GM21825 (cell line): Measurements from ENCODE around the gene CA4.
A peak's percentile ranks its signal among the peaks of the same experiment; 100 is the strongest.

Source experiments
- ATAC-seq: cut with Tn5 transposase; IDR thresholded peaks from one replicate; pipeline ENCODE4 v1.9.1; 2021; ENCODE audit warnings: mild to moderate bottlenecking, moderate library complexity; ENCODE audit not compliant: unreplicated experiment

Gene CA4

GRCh38 chr17:60129164-60129563, 20.6 kb upstream of the CA4 start:
- no peak for ATAC-seq

GRCh38 chr17:60130466-60130865, 19.3 kb upstream of the CA4 start:
- ATAC-seq = no peak

GRCh38 chr17:60134396-60135150, 15.2 kb upstream of the CA4 start:
- ATAC-seq = no peak

- peak; percentile 83 for ATAC-seq
These were observed 14.4 kb upstream of the CA4 start for GRCh38 chr17:60135151-60135950.

GRCh38 chr17:60135951-60136666, 13.7 kb upstream of the CA4 start:
- no peak for ATAC-seq

- no peak for ATAC-seq
These were observed 12.0 kb upstream of the CA4 start for GRCh38 chr17:60137731-60138130.

- no peak for ATAC-seq
These were observed 10.9 kb upstream of the CA4 start for GRCh38 chr17:60138769-60139437.

- no peak for ATAC-seq
These were observed 10.1 kb upstream of the CA4 start for GRCh38 chr17:60139438-60140285.

GRCh38 chr17:60141111-60142018, 8.4 kb upstream of the CA4 start:
- no peak for ATAC-seq

GRCh38 chr17:60142872-60143499, 6.8 kb upstream of the CA4 start:
- ATAC-seq = no peak

GRCh38 chr17:60145006-60145935, 4.5 kb upstream of the CA4 start:
- ATAC-seq = no peak

GRCh38 chr17:60146206-60146605, 3.6 kb upstream of the CA4 start:
- no peak for ATAC-seq

GRCh38 chr17:60147553-60148223, 2.1 kb upstream of the CA4 start:
- ATAC-seq = no peak

GRCh38 chr17:60148373-60148772, 1.4 kb upstream of the CA4 start:
- no peak for ATAC-seq

- peak; percentile 55 for ATAC-seq
These were observed 1.6 kb downstream of the CA4 start for GRCh38 chr17:60151355-60151754.

GRCh38 chr17:60153606-60154390, 4.0 kb downstream of the CA4 start:
- ATAC-seq = no peak
